Colon (tissue), 2 donors: ENCODE results near the gene GGTLC3.
"Not testable (repeated sequence)": the region's sequence is repeated elsewhere in the genome, so short reads cannot be mapped to it uniquely, and the experiment has no call there.

Source experiments
- FAIRE-seq: peaks from 2 replicates; lab custom pipeline; 2012; peaks lifted over from hg19 to GRCh38; lab: Jason Lieb, UNC
- donor health status: control.
- donor health status: control.

The GGTLC3 gene

GRCh38 chr22:18513454-18513853 lies 4.5 kb downstream of the GGTLC3 start:
- not testable (repeated sequence) for FAIRE-seq

- not testable (repeated sequence) for FAIRE-seq
These were observed 5.6 kb downstream of the GGTLC3 start for GRCh38 chr22:18512378-18512777.

GRCh38 chr22:18511327-18511726 lies 6.6 kb downstream of the GGTLC3 start:
- not testable (repeated sequence) for FAIRE-seq

- not testable (repeated sequence) for FAIRE-seq
These were observed 21.7 kb downstream of the GGTLC3 start for GRCh38 chr22:18496227-18496626.
